ENCODE data around the gene ARL5C. TPM values are rescaled to one million over a fixed set of nuclear protein-coding genes. Genes with fewer than 3 reads are reported as not detected.
A peak's percentile ranks its signal among the peaks of the same experiment; 100 is the strongest.
"Not testable (repeated sequence)": the region's sequence is repeated elsewhere in the genome, so short reads cannot be mapped to it uniquely, and the experiment has no call there.

The ARL5C gene
- total RNA-seq, 2 donors from 2014 or later, result not detected

- DNase-seq (ENCODE audit: low spot score), result no peak
- intact Hi-C loops (cut with DNase I), result no loop called here
Measured at GRCh38 chr17:39171933-39172332, 6.0 kb upstream of the ARL5C start.

- intact Hi-C loops (cut with DNase I), result no loop called here
Measured at GRCh38 chr17:39170558-39170957, 4.6 kb upstream of the ARL5C start.

GRCh38 chr17:39170109-39170508, 4.1 kb upstream of the ARL5C start:
- DNase-seq (ENCODE audit: low spot score), result no peak
- intact Hi-C loops (cut with DNase I), result no loop called here

More at GRCh38 chr17:39170558-39170957, 4.6 kb upstream of the ARL5C start:
- no peak for DNase-seq (ENCODE audit: low spot score)

- DNase-seq (ENCODE audit: low spot score), result no peak
- intact Hi-C loops (cut with DNase I), result no loop called here
Measured at GRCh38 chr17:39169518-39169917, 3.6 kb upstream of the ARL5C start.

- intact Hi-C loops (cut with DNase I), result no loop called here
- DNase-seq (ENCODE audit: low spot score), result no peak
Measured at GRCh38 chr17:39169101-39169500, 3.1 kb upstream of the ARL5C start.

GRCh38 chr17:39168503-39168902, 2.5 kb upstream of the ARL5C start:
- intact Hi-C loops (cut with DNase I); DNase-seq (ENCODE audit: low spot score): not testable (repeated sequence)

- intact Hi-C loops (cut with DNase I), result no loop called here
- no peak for DNase-seq (ENCODE audit: low spot score)
Measured at GRCh38 chr17:39167476-39167875, 1.5 kb upstream of the ARL5C start.

- intact Hi-C loops (cut with DNase I), result no loop called here
- no peak for DNase-seq (ENCODE audit: low spot score)
Measured at GRCh38 chr17:39166437-39167335, 725 bp upstream of the ARL5C start.

- intact Hi-C loops (cut with DNase I), result no loop called here
- no peak for DNase-seq (ENCODE audit: low spot score)
Measured at GRCh38 chr17:39165178-39165840, 652 bp downstream of the ARL5C start.

- intact Hi-C loops (cut with DNase I), result no loop called here
- DNase-seq (ENCODE audit: low spot score), result peak; percentile 96
Measured at GRCh38 chr17:39164675-39165143, 1.3 kb downstream of the ARL5C start.

- intact Hi-C loops (cut with DNase I), result no loop called here
- DNase-seq (ENCODE audit: low spot score), result no peak
Measured at GRCh38 chr17:39161962-39162361, 4.0 kb downstream of the ARL5C start.

- DNase-seq (ENCODE audit: low spot score), result no peak
- intact Hi-C loops (cut with DNase I), result loop anchor here in 1 of 2 donors (10.0 kb wide), 1 partner anchor 94 kb away; no protein-coding TSS in a partner anchor
Measured at GRCh38 chr17:39158623-39159022, 7.3 kb downstream of the ARL5C start.

- intact Hi-C loops (cut with DNase I), result loop anchor here in 1 of 2 donors (10.0 kb wide), 1 partner anchor 92 kb away; no protein-coding TSS in a partner anchor
- no peak for DNase-seq (ENCODE audit: low spot score)
Measured at GRCh38 chr17:39156491-39156890, 9.5 kb downstream of the ARL5C start.

- intact Hi-C loops (cut with DNase I), result loop anchor here in 1 of 2 donors (10.0 kb wide), 1 partner anchor 91 kb away; no protein-coding TSS in a partner anchor
- DNase-seq (ENCODE audit: low spot score), result no peak
Measured at GRCh38 chr17:39155654-39156053, 10.3 kb downstream of the ARL5C start.

GRCh38 chr17:39153599-39154051, 12.3 kb downstream of the ARL5C start:
- intact Hi-C loops (cut with DNase I), result loop anchor here (2.0 to 10.0 kb wide), 4 partner anchors 86 to 171 kb away; no protein-coding TSS in a partner anchor

GRCh38 chr17:39151943-39152818, 13.8 kb downstream of the ARL5C start:
- intact Hi-C loops (cut with DNase I), result loop anchor here (2.0 to 10.0 kb wide), 4 partner anchors 85 to 170 kb away; no protein-coding TSS in a partner anchor
- DNase-seq (ENCODE audit: low spot score), result no peak

More at GRCh38 chr17:39153599-39154051, 12.3 kb downstream of the ARL5C start:
- peak; percentile 97 for DNase-seq (ENCODE audit: low spot score)

GRCh38 chr17:39151150-39151942, 14.6 kb downstream of the ARL5C start, which contains the start of gene PLXDC1:
Gene PLXDC1 (minus strand): TSS chr17:39151637. CDS start chr17:39151437, 200 bp downstream.
- intact Hi-C loops (cut with DNase I), result loop anchor here (5.0 to 10.0 kb wide), 3 partner anchors 84 to 169 kb away; no protein-coding TSS in a partner anchor
- DNase-seq (ENCODE audit: low spot score), result no peak

GRCh38 chr17:39150795-39151149, 15.2 kb downstream of the ARL5C start:
- no peak for DNase-seq (ENCODE audit: low spot score)
- intact Hi-C loops (cut with DNase I), result loop anchor here (5.0 to 10.0 kb wide), 3 partner anchors 83 to 168 kb away; no protein-coding TSS in a partner anchor

Measured in posterior vena cava (tissue), 2 donors.